Vagina (tissue), 2 donors: ENCODE data around the gene KLHL29. TPM values are rescaled to one million over a fixed set of nuclear protein-coding genes. Genes with fewer than 3 reads are reported as not detected.
A peak's percentile ranks its signal among the peaks of the same experiment; 100 is the strongest.

Source experiments
- DNase-seq, 2 donors: peaks; one replicate each; pipeline ENCODE4 v3.0.0-alpha.2; 2017; ENCODE audit errors: extremely low spot score in 2 of 2
- H3K27ac ChIP-seq: fragments of 200-600 bp; sonication (generic); one replicate; pipeline ENCODE4 v1.5.1; 2019
- H3K27me3 ChIP-seq: fragments of 200-600 bp; sonication (generic); one replicate; pipeline ENCODE4 v1.5.1; 2019
- H3K36me3 ChIP-seq, 2 donors: fragments of 200-600 bp; sonication (generic); one replicate each; pipeline ENCODE4 v1.5.1; 2017 to 2019
- H3K4me1 ChIP-seq: fragments of 200-600 bp; sonication (generic); one replicate; pipeline ENCODE4 v1.5.1; 2019
- H3K4me3 ChIP-seq, 2 donors: fragments of 200-600 bp; sonication (generic); 1 replicate in 1 of 2; 2 replicates in 1 of 2; pipeline ENCODE4 v1.5.1; 2016 to 2019
- H3K9me3 ChIP-seq: fragments of 200-600 bp; sonication (generic); one replicate; pipeline ENCODE4 v1.5.1; 2019
- CTCF ChIP-seq, 3 experiments: fragments of 450-650 bp in 2 of 3; fragments of 200-600 bp in 1 of 3; sonication (generic) in 1 of 3; IDR thresholded peaks; one replicate each; pipeline ENCODE4 v1.5.1; 2017 to 2019; ENCODE audit warnings: antibody characterized with exemption in 3 of 3, mild to moderate bottlenecking in 2 of 3, moderate library complexity in 2 of 3
- POLR2A ChIP-seq, 2 donors: fragments of 450-650 bp; IDR thresholded peaks; one replicate each; pipeline ENCODE4 v1.6.1; 2017; ENCODE audit warnings: antibody characterized with exemption in 2 of 2, mild to moderate bottlenecking in 2 of 2, moderate library complexity in 2 of 2
- POLR2AphosphoS5 ChIP-seq, 2 donors: sonication (generic); formaldehyde crosslinking; IDR thresholded peaks; one replicate each; pipeline ENCODE4 v1.9.0; 2017; ENCODE audit warnings: antibody characterized with exemption in 2 of 2, mild to moderate bottlenecking in 2 of 2, low read depth in 1 of 2; ENCODE audit not compliant: insufficient read depth in 1 of 2
- intact Hi-C: fragments of 100-400 bp; cut with DNase I; formaldehyde crosslinking; loops from one replicate; pipeline ENCODE4 v1.15.1; 2023
- total RNA-seq: library from RNA; depleted of rRNA; stranded (reverse); fragments of >200 nt; gene quantifications from one replicate; pipeline ENCODE4 v1.2.3, GENCODE V29; 2016

KLHL29 gene
- total RNA-seq, 1 donor from 2014 or later, result 19.4 TPM

DNA sequence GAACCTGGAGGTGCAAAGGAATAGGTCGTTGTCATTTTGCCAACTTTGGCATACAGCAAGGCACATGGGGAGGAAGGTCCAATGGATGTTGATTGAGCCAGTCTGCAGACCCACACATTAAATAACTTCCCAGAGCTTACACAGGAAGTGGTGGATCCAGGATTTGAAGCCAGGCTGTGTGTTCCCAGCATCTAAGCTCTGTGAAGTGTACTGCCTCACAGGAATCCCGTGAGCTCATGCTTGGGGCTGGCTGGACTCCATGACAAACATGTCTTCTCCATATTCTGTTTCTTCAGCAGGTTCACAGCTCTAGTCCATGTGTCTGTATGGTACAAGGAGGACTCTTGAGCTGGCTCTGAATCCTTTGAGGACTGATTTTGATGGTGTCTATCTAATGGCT is 63.9 kb downstream of the KLHL29 start:
- H3K36me3 ChIP-seq, result no peaks in the 10 kb centered on the region
- H3K9me3 ChIP-seq, result no peaks in the 10 kb centered on the region
- no peak overlapping the region for H3K27ac ChIP-seq
- TF ChIP-seq POLR2AphosphoS5 (IDR thresholded peaks at IDR 0.05; ENCODE audit: insufficient read depth in 1 of 2, low read depth in 1 of 2) (no peak), CTCF (IDR thresholded peaks at IDR 0.05) (no peak), POLR2A (IDR thresholded peaks at IDR 0.05) (no peak)
- H3K27me3 ChIP-seq, result no peaks in the 10 kb centered on the region
- intact Hi-C loops, result no loop called here
- peaks cover 1% of the 10 kb centered on the region for H3K4me1 ChIP-seq
- DNase-seq, result peak in 1 of 2 donors; percentile 70
- no peak overlapping the region for H3K4me3 ChIP-seq

GRCh38 chr2:23449413-23449812 is 64.4 kb downstream of the KLHL29 start:
- Histone ChIP-seq H3K27me3 (no peaks in the 10 kb centered on the region), H3K4me1 (peaks cover 6% of the 10 kb centered on the region), H3K36me3 (no peaks in the 10 kb centered on the region), H3K27ac (no peak overlapping the region), H3K9me3 (no peaks in the 10 kb centered on the region), H3K4me3 (no peak overlapping the region)
- DNase-seq, result peak in 1 of 2 donors; percentile 47
- TF ChIP-seq POLR2A (IDR thresholded peaks at IDR 0.05), result no peak
- intact Hi-C loops, result no loop called here

- intact Hi-C loops, result no loop called here
- H3K4me3 ChIP-seq, result no peak overlapping the region
- no peaks in the 10 kb centered on the region for H3K36me3 ChIP-seq
- no peak for TF ChIP-seq POLR2A (IDR thresholded peaks at IDR 0.05)
- no peak for TF ChIP-seq POLR2AphosphoS5 (IDR thresholded peaks at IDR 0.05; ENCODE audit: insufficient read depth in 1 of 2, low read depth in 1 of 2)
- no peak for TF ChIP-seq CTCF (IDR thresholded peaks at IDR 0.05)
- DNase-seq, result no peak
- H3K27ac ChIP-seq, result no peak overlapping the region
- peaks cover 9% of the 10 kb centered on the region for H3K4me1 ChIP-seq
- H3K9me3 ChIP-seq, result no peaks in the 10 kb centered on the region
- no peaks in the 10 kb centered on the region for H3K27me3 ChIP-seq
Measured at GRCh38 chr2:23449831-23450331, 64.9 kb downstream of the KLHL29 start.

GRCh38 chr2:23452372-23452771 is 67.4 kb downstream of the KLHL29 start:
- Histone ChIP-seq H3K9me3 (no peaks in the 10 kb centered on the region), H3K36me3 (no peaks in the 10 kb centered on the region), H3K27ac (no peak overlapping the region), H3K27me3 (no peaks in the 10 kb centered on the region), H3K4me1 (peaks cover 9% of the 10 kb centered on the region), H3K4me3 (no peak overlapping the region)
- no peak for DNase-seq
- intact Hi-C loops, result no loop called here
- TF ChIP-seq CTCF (IDR thresholded peaks at IDR 0.05) (no peak), POLR2AphosphoS5 (IDR thresholded peaks at IDR 0.05; ENCODE audit: insufficient read depth in 1 of 2, low read depth in 1 of 2) (no peak), POLR2A (IDR thresholded peaks at IDR 0.05) (no peak)

DNA sequence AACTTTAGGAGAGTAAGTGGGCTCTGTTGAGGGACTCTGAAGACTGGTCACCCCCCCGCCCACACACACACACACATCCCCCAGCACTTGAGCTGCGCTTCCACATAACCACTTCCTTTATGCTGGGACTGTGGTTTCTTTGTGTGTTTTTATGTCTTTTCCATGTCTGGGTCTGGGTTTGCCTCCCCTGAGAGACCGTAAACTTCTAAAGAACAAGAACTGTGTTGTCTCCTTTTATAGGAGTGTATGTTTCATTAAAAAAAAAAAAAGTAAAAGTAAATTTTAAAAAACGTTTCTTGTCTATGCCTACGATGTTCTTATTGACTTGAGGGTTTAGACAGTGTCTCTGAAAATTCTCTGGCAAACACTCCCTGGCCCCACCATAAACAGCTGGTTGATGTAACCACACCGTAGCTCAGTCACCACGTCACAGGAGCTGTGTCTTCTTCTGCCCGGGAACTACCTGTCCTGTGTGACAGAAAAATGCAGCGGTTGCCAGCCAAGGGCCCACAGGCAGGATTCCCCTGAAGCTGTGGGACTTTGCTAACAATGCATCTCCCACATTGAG is 68.0 kb downstream of the KLHL29 start:
- intact Hi-C loops, result no loop called here
- no peak for TF ChIP-seq POLR2A (IDR thresholded peaks at IDR 0.05)
- no peak for TF ChIP-seq POLR2AphosphoS5 (IDR thresholded peaks at IDR 0.05; ENCODE audit: insufficient read depth in 1 of 2, low read depth in 1 of 2)
- no peak for TF ChIP-seq CTCF (IDR thresholded peaks at IDR 0.05)
- peaks cover 9% of the 10 kb centered on the region for H3K4me1 ChIP-seq
- DNase-seq, result no peak
- no peak overlapping the region for H3K4me3 ChIP-seq
- H3K36me3 ChIP-seq, result no peaks in the 10 kb centered on the region
- H3K27ac ChIP-seq, result no peak overlapping the region
- no peaks in the 10 kb centered on the region for H3K9me3 ChIP-seq
- H3K27me3 ChIP-seq, result no peaks in the 10 kb centered on the region
